ENCODE results near the gene BCL2L14.

Gene BCL2L14

DNA sequence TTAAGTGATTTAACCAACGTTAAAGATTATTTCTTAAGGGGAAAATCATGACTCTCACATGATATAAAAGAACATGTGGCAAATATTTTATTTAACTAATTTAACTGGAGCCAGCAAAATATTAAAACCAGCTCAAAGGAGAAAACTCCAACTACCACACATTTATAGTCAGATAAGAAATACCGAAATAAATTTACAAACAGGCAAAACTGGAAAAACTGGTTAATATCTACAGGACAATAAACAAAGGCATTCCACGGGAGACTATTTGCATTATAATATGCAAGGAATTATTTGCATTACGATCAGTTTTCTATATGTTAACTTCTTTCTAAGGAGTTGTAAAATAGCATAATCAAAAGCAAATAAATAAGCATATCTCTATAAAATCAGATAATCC, 13.8 kb upstream of the BCL2L14 start:
- no peak for DNase-seq (ENCODE audit: low read depth)

DNA sequence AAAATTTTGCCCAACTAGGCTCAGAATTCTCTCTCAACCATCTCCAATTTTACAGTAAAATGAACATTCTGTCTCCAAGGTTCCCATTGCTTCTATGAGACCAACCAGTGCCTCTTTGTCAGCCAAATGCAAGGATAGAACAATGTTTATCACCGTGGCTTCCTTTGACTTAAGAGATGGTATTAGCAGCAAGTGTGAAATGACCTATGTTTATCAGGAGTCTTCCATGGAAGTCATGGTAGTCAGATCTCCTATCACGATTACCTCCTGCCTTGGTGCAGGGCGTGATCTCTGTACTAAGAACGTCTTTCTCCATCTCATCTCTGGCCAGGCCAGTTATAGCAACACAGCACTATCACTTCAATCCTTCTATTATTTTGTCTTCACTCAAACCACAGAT, 6.1 kb upstream of the BCL2L14 start:
- DNase-seq (ENCODE audit: low read depth), result no peak

DNA sequence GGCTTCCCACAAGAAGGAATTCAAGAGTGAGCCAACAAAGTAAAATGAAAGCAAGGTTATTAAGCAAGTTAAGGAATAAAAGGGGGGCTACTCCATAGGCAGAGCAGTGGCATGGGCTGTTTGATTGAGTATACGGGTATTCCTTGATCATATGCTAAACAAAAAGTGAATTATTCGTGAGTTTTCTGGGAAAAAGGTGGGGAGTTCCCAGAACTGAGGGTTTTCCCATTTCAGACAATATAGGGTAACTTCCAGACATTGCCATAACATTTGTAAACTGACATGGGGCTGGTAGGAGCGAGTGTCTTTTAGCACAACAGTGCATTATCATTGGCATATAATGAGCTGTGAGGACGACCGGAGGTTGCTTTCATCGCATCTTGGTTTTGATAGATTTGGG, 2.0 kb upstream of the BCL2L14 start:
- no peak for DNase-seq (ENCODE audit: low read depth)

DNA sequence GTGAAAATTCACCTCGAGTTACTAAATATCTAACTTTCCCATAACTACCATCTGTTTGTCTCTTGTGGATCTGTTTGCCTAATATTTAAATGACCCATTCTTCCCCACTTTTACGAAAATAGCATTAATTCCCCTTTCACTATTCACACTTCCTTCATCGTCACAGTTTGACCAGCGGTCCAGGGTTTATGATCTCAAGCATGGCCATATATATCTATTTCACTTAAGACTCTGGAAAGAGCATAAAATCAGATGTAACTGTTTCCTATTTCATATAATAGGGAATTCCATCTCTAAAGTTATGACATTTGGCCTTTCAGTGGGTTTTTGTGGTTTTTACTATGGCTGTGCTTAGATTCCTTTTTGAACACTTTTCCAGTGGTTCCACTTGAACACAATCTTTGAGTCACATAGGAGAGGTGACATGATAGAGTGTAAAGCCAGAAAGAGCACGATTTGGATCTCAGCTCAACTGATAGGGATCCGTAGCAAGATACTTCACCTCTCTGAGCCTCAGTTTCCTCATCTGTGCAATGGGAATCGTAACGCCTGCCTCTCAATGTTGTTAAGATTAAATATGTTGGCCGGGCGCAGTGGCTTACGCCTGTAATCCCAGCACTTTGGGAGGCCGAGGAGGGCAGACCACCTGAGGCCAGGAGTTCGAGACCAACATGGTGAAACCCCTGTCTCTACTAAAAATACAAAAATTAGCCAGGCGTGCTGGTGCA, 754 bp upstream of the BCL2L14 start:
- no peak for DNase-seq (ENCODE audit: low read depth)

DNA sequence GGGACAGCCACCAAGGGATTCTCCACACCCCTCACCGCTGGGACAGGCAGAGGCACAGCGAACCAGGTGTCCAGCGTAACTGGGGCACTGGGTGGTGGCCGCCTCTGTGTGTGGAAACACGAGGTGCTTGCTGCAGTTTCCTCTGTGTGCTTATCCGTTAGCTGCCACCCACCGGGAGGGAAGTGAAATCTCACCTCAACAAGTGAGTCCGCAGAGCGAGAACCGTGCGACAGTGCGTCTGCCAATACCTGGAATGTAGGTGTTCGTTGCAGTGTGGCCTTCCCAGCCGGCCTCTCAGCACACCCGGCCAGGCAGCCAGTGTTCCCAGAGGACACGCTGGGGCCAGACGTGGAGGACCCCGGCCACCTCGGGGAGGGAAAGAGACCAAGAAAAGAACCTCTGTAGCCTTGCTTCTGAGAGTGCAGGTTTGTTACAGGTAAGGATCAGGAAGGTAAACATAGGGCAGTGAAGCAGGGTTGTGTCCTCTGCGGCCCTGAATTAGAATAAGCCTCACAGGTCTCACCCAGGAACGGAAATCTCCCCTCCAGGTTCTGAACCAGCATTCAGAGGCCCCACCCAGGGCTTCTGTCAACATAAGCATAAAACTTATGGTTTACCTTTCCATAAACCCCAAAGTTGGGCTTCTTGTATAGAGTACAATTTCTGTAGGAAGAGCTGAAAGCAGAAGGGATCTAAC, 1.5 kb downstream of the BCL2L14 start:
- DNase-seq (ENCODE audit: low read depth), result peak; percentile 13

DNA sequence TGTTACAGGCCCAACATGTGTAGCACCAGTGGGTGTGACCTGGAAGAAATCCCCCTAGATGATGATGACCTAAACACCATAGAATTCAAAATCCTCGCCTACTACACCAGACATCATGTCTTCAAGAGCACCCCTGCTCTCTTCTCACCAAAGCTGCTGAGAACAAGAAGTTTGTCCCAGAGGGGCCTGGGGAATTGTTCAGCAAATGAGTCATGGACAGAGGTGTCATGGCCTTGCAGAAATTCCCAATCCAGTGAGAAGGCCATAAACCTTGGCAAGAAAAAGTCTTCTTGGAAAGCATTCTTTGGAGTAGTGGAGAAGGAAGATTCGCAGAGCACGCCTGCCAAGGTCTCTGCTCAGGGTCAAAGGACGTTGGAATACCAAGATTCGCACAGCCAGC, 8.6 kb downstream of the BCL2L14 start:
- DNase-seq (ENCODE audit: low read depth), result no peak

DNA sequence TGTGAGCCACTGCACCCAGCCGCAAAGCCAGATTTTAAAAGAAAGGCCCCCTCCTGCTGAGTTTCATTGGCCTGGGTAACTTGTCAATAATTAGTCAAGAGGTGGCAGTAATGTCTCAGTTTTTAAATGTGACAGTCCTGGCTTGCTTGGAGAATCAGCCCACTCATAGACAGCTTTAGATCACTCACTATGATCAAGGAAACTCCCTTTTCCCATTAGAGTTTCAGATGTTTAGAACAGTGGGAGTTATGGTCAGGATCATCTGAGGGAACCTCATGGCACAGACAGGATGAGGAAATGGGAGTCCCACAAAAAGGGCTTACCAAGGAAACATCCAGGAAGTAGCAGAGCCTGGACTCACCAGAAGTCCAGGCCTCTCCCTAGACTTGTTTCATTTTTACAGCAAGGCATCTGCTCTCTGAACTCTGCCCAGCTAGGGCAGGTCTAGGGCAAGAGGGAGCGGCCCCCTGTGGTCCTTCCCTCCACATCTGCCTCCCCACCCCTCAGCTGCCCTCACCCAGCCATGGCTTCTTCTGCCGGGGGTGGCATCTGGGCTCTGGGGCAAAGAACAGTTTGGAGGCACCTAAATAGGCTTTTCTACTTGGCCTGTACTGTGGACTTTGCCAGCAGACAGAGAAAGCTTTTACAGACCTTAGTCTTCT, 11.2 kb downstream of the BCL2L14 start:
- no peak for DNase-seq (ENCODE audit: low read depth)

DNA sequence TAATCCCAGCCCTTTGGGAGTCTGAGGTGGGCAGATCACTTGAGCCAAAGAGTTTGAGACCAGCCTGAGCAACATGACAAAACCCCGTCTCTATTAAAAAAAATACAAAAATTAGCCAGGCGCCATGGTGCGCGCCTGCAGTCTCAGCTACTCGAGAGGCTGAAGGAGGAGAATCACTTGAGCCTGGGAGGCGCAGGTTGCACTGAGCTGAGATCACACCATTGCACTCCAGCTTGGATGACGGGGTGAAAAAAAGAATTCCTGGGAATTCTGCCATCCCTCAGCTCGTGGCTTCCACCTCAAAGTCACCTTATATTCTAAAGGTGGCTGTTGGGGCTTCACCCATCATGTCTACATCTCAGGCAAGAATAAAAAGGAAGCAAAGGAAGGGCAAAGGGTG, 12.9 kb downstream of the BCL2L14 start:
- no peak for DNase-seq (ENCODE audit: low read depth)

DNA sequence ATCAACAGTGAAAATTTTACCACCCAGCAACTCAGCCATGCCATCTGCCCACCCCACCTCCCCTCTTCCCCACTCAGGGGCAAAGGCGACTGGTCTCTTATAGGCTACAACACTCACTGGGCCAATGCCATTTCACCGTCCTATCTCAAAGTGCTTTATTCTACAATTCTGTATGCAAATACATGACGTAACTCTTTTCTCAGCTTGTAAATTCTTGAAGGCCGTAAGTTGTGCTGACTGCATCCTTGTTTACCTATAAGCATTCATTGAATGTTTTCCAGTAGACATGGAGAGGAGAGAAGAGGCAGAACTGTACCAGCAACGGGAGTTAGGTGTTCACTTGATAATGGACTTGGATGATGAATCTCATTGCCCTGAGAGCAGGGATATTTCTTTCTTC, 15.6 kb downstream of the BCL2L14 start:
- DNase-seq (ENCODE audit: low read depth), result no peak

DNA sequence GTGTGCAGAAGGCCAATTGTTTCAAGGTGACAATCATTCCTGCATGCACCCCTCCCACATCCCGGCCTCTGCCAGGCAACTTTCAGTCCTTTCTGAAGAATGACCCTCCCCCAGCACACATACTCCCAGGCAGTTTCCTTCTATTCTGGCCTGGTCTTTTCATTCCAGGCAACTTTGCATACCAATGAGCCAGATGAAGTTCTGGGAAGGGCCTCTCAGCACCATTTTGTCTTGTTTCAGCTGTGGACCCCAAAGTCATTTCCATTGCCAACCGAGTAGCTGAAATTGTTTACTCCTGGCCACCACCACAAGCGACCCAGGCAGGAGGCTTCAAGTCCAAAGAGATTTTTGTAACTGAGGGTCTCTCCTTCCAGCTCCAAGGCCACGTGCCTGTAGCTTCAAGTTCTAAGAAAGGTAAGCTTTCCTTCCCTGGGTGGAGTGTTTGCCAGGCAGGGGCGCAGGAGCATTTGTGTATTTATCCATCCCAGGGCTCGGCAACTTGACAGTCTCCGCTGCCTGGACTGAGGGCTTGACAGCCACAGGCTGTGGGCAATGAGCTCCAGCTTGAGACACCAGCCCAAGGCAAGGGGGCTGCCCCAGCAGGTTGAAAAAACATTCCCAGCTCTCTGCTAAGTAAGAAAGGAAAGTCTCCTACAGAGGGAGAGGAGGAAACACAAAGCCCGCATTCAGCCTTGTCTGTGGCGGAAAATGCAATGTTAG, 16.4 kb downstream of the BCL2L14 start:
- DNase-seq (ENCODE audit: low read depth), result no peak

DNA sequence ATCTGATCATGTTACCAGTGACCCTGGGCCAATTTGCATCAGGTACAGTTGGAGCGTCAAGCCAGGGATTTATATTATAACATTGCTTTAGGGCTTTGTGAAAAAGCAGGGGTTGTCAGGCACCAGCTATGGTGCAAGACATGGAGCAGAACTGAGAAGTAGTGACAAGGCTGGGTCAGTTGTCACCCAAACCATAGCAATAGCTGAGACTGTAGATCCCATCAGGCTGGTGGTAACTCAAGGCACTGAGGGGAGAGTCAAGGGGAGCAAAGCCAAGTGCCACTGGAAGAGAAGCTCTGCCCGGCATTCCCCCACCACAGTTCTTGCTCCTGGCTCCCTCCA, 16.9 kb downstream of the BCL2L14 start:
- DNase-seq (ENCODE audit: low read depth), result no peak

DNA sequence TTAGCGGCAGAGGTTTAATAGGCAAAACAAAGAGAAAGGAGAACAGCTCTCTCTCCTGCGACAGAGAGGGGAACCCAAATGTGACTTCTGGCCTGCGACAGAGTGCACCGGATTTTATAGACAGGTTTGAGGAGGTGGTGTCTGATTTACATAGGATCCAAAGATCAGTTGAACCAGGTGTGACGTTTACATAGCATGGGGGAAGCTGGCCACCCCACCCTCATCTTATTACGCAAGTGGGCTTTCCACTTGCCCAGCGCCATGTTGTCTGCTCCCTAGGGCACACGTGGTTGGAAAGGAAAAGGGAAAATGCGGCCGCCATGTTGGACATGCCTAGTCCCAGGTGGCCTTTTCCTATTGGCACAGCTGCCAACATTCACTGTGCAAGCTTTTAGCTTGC, 17.4 kb downstream of the BCL2L14 start:
- no peak for DNase-seq (ENCODE audit: low read depth)

DNA sequence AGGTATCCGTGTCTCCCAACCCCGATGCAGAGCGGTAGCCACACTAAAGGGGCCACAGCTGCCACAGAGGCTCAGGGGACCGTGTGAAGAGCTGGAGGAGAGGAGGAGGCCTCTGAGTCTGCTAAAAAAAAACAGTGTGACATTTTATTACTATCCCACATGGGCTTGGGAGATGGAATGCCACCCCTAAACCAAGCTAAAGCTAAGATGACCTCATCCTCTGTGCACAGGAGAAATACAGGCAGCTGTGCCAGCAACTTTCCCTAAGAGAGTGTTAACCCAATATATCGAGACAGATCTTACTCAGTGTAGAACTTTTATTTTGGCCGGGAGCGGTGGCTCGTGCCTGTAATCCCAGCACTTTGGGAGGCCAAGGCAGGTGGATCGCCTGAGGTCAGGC, 18.0 kb downstream of the BCL2L14 start:
- no peak for DNase-seq (ENCODE audit: low read depth)

DNA sequence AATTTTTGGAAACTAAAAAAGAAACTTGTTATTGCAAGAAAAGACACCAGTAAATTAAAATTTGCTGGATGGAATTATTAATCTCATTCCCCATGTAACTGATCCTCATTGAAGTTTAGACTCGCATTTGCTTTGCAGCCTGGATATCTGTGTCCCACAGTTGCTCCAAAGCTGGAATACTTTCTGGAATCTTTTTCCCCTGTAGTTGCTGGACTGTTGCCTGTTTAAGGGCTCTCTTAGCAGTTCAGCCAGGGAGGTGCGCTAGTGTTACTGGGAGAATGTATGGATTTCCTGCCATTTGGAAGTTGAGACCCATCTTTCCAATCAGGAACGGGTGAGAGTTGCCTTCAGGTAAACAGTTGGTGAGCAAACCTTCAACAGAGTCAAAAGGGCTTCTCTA, 20.3 kb downstream of the BCL2L14 start:
- DNase-seq (ENCODE audit: low read depth), result no peak

DNA sequence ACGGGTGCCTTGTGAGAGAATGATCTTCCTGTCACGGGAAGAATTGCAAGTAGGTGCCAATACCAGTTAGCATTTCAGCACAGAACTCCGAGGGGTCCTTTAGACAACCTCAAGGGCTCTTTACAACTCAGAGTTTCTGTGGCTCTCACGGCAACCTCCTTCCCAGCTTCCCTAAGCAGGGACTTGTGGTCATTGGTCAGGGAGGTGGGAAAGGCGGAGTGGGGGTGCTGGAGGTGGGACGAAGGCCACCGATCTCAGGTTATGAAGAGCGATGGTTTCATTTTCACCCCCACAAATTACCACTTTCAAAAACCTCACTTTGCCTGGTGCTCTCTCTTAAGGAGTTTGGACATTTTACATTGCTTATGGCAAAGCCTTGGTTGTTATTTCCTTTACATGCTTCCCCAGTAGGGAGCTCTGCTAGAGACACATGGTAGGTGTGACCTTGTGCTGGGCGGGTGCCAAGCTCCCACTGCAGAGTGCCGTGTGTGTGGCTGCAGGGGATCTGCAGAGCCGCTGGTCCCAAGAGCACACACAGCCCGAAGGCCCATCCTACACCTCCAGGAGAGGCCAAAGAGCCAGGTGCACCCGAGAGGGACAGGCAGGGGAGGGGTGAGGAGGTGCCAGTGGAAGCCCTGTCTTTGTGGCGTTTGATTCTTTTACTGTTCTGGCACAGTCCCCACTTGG, 21.4 kb downstream of the BCL2L14 start:
- no peak for DNase-seq (ENCODE audit: low read depth)

DNA sequence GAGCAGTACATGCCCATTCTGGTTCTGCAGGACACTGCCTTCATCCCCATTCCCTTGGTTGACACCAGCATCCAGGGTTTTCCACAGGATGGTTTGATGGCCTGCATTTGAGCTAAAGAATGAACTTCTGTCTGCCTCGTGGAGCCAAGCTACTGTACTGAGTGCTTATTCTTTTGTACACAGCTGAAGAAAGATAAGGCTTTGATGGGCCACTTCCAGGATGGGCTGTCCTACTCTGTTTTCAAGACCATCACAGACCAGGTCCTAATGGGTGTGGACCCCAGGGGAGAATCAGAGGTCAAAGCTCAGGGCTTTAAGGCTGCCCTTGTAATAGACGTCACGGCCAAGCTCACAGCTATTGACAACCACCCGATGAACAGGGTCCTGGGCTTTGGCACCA, 23.7 kb downstream of the BCL2L14 start:
- DNase-seq (ENCODE audit: low read depth), result no peak

DNA sequence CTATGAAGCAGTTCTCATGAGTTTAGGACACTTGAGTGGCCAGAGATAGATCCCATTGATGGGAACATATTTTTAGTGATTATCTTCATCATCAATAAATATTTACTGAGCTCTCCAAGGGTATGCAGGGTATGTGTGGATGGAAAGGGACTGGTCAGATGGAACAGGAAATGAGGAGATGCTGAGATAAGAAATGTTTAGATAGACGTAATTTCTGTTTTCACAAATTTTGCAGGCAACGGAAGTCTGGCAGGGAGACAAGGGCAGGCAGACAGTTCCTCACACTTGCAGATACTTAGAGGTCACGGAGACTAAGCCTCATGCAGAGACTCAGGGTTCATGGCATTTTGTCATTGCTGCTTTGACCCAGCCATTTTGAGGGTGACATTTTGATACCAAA, 24.3 kb downstream of the BCL2L14 start:
- no peak for DNase-seq (ENCODE audit: low read depth)

DNA sequence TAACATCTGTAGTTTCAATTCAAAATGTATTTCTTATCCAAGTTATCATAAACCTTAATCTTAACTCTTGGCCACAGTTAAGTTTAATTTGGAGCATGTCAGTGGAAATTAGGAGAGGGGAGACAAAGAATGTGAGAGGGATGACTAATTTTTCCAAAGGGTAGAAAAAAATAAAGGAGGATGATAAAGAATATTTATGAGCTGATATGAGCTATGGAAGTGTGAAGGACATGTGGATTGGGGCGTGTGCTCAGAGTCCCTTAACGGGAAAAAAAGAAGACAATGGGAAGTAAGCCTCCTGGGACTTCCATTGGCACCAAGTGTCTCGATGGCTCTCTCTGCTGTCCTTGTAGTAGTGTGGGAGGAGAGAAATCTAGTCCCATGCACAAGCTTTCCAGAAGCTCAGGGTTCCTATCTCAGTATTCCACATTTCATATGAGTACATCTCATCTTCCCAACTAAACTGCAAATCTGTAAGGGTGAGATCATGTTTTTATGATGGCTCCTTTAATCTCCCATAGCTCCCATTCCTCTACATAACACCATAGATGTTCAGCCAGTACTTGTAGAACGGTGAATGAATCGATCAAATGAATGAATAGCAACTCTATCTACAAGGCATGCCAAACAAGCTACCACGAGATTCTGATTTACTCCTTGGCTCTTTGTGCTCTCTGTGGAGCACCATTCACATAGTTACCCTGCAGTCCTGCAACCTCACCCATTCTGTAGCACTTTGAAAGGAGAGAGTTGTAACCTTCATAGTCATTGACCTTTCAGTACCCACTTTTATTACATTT, 27.4 kb downstream of the BCL2L14 start:
- no peak for DNase-seq (ENCODE audit: low read depth)

DNA sequence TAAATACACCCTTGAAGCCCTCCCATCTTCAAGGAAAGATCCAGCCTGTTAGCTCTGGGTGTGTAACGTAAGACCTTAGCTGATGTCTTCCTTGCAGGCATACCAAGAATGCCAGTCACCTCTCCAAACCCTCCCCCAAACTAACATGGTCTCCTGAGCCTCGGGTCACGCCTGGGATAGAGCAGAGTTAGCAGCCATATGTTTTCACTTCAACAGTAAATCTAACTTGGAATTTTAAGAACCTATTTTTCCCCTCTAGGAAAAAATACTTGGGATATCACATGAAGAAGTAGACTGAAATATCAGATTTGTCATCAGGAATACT, 27.9 kb downstream of the BCL2L14 start:
- no peak for DNase-seq (ENCODE audit: low read depth)

DNA sequence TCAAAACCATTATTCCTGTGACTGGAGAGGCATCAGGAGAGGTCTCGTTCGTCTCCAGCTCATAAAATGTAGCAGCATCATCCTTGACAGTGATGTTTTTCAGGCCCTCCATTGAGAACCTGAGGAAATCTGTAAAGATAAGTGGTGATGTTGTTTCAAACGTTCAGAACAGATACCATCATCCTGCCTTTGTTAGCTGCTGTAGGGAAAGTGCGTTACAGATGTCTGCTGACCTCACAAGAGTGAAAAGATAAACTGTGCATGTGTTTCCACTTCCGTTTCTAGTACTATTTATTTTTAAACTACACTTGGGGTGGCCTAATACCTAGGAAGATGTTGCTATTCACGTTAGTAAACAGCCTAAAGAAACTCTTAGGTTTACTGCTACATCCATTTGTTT, 28.4 kb downstream of the BCL2L14 start:
- no peak for DNase-seq (ENCODE audit: low read depth)

DNA sequence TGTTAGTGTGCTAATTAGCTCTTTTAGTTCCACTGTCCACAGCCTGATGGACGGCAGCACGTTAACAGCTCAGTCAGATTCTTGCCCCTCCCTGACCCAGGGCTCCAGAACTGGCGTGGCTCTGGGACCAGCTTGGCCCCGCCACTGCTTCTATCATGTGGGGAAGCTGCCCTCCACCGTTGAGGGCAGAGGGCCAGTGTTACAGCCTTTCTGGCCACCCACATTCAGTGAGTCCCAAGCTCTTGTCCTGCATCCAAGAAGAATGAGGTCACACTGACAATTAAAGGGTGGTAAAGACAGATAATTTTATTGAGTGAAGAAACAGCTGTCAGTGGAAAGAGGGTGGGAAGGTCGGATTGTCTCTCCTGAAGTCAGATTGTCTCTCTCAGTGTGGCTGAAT, 36.9 kb downstream of the BCL2L14 start:
- no peak for DNase-seq (ENCODE audit: low read depth)
